ENCODE results near the gene ACAT2.
"Not testable (repeated sequence)": the region's sequence is repeated elsewhere in the genome, so short reads cannot be mapped to it uniquely, and the experiment has no call there.

Gene ACAT2

GRCh38 chr6:159729598-159730331 lies 32.1 kb upstream of the ACAT2 start:
- DNase-seq (ENCODE audit: low read depth in 3 of 3, low spot score in 1 of 3): no peak

- DNase-seq (ENCODE audit: low read depth in 3 of 3, low spot score in 1 of 3): no peak
Observed at GRCh38 chr6:159730332-159730676, 31.5 kb upstream of the ACAT2 start.

- not testable (repeated sequence) for DNase-seq (ENCODE audit: low read depth in 3 of 3, low spot score in 1 of 3)
Observed at GRCh38 chr6:159732550-159732949, 29.3 kb upstream of the ACAT2 start.

- not testable (repeated sequence) for DNase-seq (ENCODE audit: low read depth in 3 of 3, low spot score in 1 of 3)
Observed at GRCh38 chr6:159733395-159733794, 28.4 kb upstream of the ACAT2 start.

GRCh38 chr6:159736908-159737307 lies 24.9 kb upstream of the ACAT2 start:
- no peak for DNase-seq (ENCODE audit: low read depth in 3 of 3, low spot score in 1 of 3)

- DNase-seq (ENCODE audit: low read depth in 3 of 3, low spot score in 1 of 3): no peak
Observed at GRCh38 chr6:159739341-159739740, 22.5 kb upstream of the ACAT2 start.

- no peak for DNase-seq (ENCODE audit: low read depth in 3 of 3, low spot score in 1 of 3)
Observed at GRCh38 chr6:159742165-159742564, 19.7 kb upstream of the ACAT2 start.

GRCh38 chr6:159745081-159745480 lies 16.8 kb upstream of the ACAT2 start:
- no peak for DNase-seq (ENCODE audit: low read depth in 3 of 3, low spot score in 1 of 3)

- no peak for DNase-seq (ENCODE audit: low read depth in 3 of 3, low spot score in 1 of 3)
Observed at GRCh38 chr6:159746759-159747158, 15.1 kb upstream of the ACAT2 start.

- DNase-seq (ENCODE audit: low read depth in 3 of 3, low spot score in 1 of 3): not testable (repeated sequence)
Observed at GRCh38 chr6:159748127-159748526, 13.7 kb upstream of the ACAT2 start.

GRCh38 chr6:159751448-159751847 lies 10.4 kb upstream of the ACAT2 start:
- DNase-seq (ENCODE audit: low read depth in 3 of 3, low spot score in 1 of 3): no peak

- no peak for DNase-seq (ENCODE audit: low read depth in 3 of 3, low spot score in 1 of 3)
Observed at GRCh38 chr6:159753081-159753872, 8.6 kb upstream of the ACAT2 start.

- DNase-seq (ENCODE audit: low read depth in 3 of 3, low spot score in 1 of 3): no peak
Observed at GRCh38 chr6:159754401-159754800, 7.4 kb upstream of the ACAT2 start.

- DNase-seq (ENCODE audit: low read depth in 3 of 3, low spot score in 1 of 3): no peak
Observed at GRCh38 chr6:159754959-159755914, 6.6 kb upstream of the ACAT2 start.

GRCh38 chr6:159756508-159756907 lies 5.3 kb upstream of the ACAT2 start:
- no peak for DNase-seq (ENCODE audit: low read depth in 3 of 3, low spot score in 1 of 3)

- no peak for DNase-seq (ENCODE audit: low read depth in 3 of 3, low spot score in 1 of 3)
Observed at GRCh38 chr6:159758031-159759001, 3.5 kb upstream of the ACAT2 start.

GRCh38 chr6:159759645-159760044 lies 2.2 kb upstream of the ACAT2 start:
- no peak for DNase-seq (ENCODE audit: low read depth in 3 of 3, low spot score in 1 of 3)

GRCh38 chr6:159760602-159761057 lies 1.2 kb upstream of the ACAT2 start:
- DNase-seq (ENCODE audit: low read depth in 3 of 3, low spot score in 1 of 3): no peak

- no peak for DNase-seq (ENCODE audit: low read depth in 3 of 3, low spot score in 1 of 3)
Observed at GRCh38 chr6:159761129-159761872, 544 bp upstream of the ACAT2 start.
